PFSK-1 (cell line): ENCODE results near the gene SLC35A2.

Source experiments
- FOXP2 ChIP-seq: optimal IDR thresholded peaks from 2 replicates; pipeline ENCODE3; 2011; ENCODE audit warnings: borderline replicate concordance, control low read depth, inconsistent platforms; ENCODE audit not compliant: insufficient read depth; ENCODE audit errors: extremely low read length, extremely low read depth
- POLR2AphosphoS5 ChIP-seq: IDR thresholded peaks from 2 replicates; pipeline ENCODE4 v1.6.1; 2012; ENCODE audit warnings: low read depth, mild to moderate bottlenecking, control low read depth, low read length, moderate library complexity
- SIN3A ChIP-seq: IDR thresholded peaks from 2 replicates; pipeline ENCODE4 v1.6.1; 2012; ENCODE audit warnings: mild to moderate bottlenecking, low read length, moderate library complexity, borderline replicate concordance; ENCODE audit not compliant: insufficient read depth
- TAF1 ChIP-seq: IDR thresholded peaks from 2 replicates; pipeline ENCODE4 v1.6.1; 2012; ENCODE audit warnings: low read length, control low read depth, borderline replicate concordance; ENCODE audit not compliant: insufficient read depth
- TF ChIP-seq, protein P1 (sequence below), 2 experiments: IDR thresholded peaks; 2 replicates each; pipeline versions ENCODE4 v1.6.1 to v1.8.0; 2011 to 2012; ENCODE audit warnings: low read depth in 2 of 2, low read length in 2 of 2, control low read depth in 1 of 2, inconsistent platforms in 1 of 2, mild to moderate bottlenecking in 1 of 2, moderate library complexity in 1 of 2; ENCODE audit not compliant: insufficient read depth in 1 of 2

The SLC35A2 gene

DNA sequence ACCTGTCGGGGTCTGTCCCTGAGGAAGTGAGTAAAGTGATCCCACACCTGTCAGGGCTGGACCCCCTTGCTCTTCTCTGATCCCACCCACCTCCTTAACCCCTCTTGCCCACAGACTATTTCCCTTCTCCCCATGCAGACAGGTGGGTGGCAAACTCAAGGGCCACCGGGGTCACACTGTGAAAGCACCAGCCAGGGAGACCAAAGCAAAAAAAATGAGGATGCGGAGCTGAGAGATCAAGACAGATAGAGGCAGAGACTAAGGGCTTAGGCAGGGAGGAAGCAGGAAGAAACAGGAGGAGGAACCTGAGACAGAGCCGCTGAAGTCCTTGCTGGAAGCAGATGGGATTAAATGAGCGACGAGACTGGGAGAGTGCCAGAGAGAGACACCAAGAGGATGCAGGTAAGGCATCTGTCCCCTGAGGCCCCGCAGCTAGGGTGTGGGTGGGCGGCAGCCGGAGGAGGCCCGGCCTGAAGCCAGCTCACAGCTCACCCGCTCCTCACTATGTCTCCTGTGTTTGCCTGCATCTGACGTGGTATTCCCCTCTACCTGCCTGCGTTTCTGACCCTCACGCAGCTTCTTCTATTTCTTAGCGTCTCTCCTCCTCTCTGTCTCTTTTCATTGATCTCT lies 21.0 kb downstream of the SLC35A2 start:
- no peak for TF ChIP-seq TAF1
- no peak for TF ChIP-seq POLR2AphosphoS5
- TF ChIP-seq, protein P1, sequence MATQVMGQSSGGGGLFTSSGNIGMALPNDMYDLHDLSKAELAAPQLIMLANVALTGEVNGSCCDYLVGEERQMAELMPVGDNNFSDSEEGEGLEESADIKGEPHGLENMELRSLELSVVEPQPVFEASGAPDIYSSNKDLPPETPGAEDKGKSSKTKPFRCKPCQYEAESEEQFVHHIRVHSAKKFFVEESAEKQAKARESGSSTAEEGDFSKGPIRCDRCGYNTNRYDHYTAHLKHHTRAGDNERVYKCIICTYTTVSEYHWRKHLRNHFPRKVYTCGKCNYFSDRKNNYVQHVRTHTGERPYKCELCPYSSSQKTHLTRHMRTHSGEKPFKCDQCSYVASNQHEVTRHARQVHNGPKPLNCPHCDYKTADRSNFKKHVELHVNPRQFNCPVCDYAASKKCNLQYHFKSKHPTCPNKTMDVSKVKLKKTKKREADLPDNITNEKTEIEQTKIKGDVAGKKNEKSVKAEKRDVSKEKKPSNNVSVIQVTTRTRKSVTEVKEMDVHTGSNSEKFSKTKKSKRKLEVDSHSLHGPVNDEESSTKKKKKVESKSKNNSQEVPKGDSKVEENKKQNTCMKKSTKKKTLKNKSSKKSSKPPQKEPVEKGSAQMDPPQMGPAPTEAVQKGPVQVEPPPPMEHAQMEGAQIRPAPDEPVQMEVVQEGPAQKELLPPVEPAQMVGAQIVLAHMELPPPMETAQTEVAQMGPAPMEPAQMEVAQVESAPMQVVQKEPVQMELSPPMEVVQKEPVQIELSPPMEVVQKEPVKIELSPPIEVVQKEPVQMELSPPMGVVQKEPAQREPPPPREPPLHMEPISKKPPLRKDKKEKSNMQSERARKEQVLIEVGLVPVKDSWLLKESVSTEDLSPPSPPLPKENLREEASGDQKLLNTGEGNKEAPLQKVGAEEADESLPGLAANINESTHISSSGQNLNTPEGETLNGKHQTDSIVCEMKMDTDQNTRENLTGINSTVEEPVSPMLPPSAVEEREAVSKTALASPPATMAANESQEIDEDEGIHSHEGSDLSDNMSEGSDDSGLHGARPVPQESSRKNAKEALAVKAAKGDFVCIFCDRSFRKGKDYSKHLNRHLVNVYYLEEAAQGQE (IDR thresholded peaks at IDR 0.05; ENCODE audit: insufficient read depth in 1 of 2, low read depth in 2 of 2, low read length in 2 of 2), result no peak
- TF ChIP-seq FOXP2, result no peak
- TF ChIP-seq SIN3A, result no peak

DNA sequence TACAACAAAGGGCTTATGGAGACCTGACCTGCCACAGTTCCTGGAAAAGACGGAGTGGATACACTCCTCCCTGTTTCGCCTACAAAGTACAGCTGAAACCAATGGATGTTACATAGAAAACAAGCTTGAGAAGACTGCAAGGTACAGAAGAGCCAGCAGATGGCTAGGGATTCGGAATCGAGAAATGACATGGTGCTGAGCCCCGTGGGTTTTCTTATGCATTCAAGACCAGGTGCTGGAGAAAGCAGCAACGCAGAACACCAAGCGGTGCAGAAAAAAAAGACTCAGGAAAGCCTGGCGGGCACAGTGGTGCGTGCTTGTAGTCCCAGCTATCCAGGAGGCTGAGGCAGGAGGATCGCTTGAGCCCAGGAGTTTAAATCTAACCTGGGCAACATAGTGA lies 27.7 kb downstream of the SLC35A2 start:
- TF ChIP-seq TAF1 (no peak), FOXP2 (no peak), SIN3A (no peak), POLR2AphosphoS5 (no peak)
- TF ChIP-seq, protein P1 (IDR thresholded peaks at IDR 0.05; ENCODE audit: insufficient read depth in 1 of 2, low read depth in 2 of 2, low read length in 2 of 2), result no peak

DNA sequence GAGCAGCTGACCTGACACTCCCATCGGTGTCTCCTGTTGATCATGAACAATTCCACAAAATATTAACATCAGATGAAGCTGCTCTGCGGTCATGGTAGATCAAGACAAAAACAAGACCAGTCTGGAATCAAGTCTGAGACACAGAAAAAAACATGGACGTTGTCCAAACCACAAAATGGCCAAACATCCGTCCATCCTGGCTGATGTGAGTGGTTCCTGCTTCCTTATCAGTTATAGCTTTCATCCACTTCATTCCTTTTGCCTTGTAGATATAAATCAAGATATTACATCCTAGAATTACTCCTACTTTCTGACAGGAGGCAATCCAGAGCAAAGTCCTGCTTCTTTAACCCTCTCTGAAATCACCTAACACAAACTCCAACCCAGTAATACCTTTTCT lies 47.2 kb downstream of the SLC35A2 start:
- TF ChIP-seq POLR2AphosphoS5, result no peak
- no peak for TF ChIP-seq TAF1
- TF ChIP-seq, protein P1 (IDR thresholded peaks at IDR 0.05; ENCODE audit: insufficient read depth in 1 of 2, low read depth in 2 of 2, low read length in 2 of 2), result no peak; a peak in 1 of 4 replicates
- no peak for TF ChIP-seq FOXP2
- TF ChIP-seq SIN3A, result no peak

DNA sequence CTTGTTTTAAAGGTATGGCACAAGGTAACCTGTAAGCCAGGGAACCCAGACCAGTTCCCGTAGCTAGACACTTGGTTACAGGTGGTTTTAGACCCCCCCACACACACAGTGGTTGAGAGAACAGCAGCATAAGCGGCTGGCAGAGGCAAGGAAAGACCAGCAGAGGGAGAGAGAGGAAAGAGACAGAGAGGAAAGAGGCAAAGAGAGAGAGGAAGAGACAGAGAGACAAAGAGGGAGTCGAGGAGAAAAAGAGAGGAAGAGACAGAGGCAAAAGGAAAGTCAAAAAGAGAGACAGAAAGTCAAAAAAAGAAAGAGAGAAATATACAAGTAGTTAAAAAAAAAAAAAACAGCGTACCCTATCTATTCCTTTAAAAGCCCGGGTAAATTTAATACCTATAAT lies 56.5 kb downstream of the SLC35A2 start:
- TF ChIP-seq TAF1, result no peak
- no peak for TF ChIP-seq FOXP2
- no peak for TF ChIP-seq POLR2AphosphoS5
- TF ChIP-seq, protein P1 (IDR thresholded peaks at IDR 0.05; ENCODE audit: insufficient read depth in 1 of 2, low read depth in 2 of 2, low read length in 2 of 2), result no peak
- no peak for TF ChIP-seq SIN3A
